ENCODE data around the gene TTC28. TPM values are rescaled to one million over a fixed set of nuclear protein-coding genes. Genes with fewer than 3 reads are reported as not detected.

TTC28 gene
- total and polyA plus RNA-seq, 2 donors (not counting 3 experiments of a cell fraction or from before 2014, with no cell fraction given): 16.5 to 51.1 TPM

DNA sequence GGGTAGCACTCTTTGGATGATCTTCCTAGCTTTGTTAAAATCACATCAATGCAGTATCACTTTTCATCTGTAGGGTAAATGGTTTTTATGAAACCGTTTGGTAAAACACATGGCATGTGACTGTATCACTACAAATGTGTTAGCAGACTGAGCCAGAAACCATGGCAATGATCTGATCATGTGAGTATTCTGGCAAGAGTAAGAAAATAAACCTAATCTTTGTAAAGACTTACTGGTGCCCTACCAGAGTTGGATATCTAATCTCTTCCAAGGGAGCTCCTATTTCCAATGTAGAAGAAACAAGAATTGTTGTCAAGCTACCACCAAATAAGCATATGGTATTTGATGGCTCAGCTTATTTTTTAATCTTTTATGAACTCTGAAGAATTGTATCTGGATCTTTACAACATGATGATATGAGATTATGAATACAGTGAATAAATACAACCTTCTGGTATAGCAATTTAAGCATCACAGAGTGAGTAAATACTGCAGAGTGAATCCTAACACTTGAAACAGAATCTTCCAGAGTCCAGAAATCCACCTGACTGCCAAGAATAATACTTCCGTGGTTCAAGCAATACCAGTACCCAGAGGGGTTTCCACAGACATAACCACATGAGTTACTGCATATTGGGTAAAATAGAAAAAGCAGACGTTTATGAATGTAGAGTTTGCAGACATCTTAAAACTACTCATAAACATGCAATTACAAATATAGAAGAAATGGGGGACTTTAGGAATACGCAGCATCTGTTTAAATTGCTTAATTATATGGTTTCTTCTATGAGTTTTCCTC lies 238.8 kb downstream of the TTC28 start:
- FAIRE-seq (no peak), DNase-seq (ENCODE audit: low read depth, low spot score) (peak; percentile 16)
- H3K9me3 ChIP-seq (replicated peaks; ENCODE audit: control insufficient read depth, insufficient read depth, low read length): no peaks in the 10 kb centered on the region
- peaks cover 3% of the 10 kb centered on the region for H4K20me1 ChIP-seq (replicated peaks; ENCODE audit: control insufficient read depth, extremely low read depth, insufficient read depth, low read length)
- H3K9me1 ChIP-seq (replicated peaks; ENCODE audit: control insufficient read depth, extremely low read depth, insufficient read depth, low read length): no peaks in the 10 kb centered on the region
- no peaks in the 10 kb centered on the region for H3K36me3 ChIP-seq (ENCODE audit: control insufficient read depth in 2 of 2, extremely low read depth in 1 of 2, insufficient read depth in 2 of 2, low read length in 2 of 2)
- ChIA-PET POLR2A (no interaction called here), CTCF (interaction anchor here (1.1 to 3.3 kb wide), 8 partner anchors 9 to 421 kb away, joined by 3 to 20 read pairs (median 4); no protein-coding TSS in a partner anchor)
- H3K27me3 ChIP-seq (ENCODE audit: control insufficient read depth in 2 of 2, insufficient read depth in 2 of 2, low read length in 2 of 2): no peaks in the 10 kb centered on the region
- no peak overlapping the region for H3K4me2 ChIP-seq (ENCODE audit: insufficient read depth, low read length)
- no peak overlapping the region for H3K27ac ChIP-seq (ENCODE audit: insufficient read depth, low read depth, low read length)
- no peak overlapping the region for H3K9ac ChIP-seq (replicated peaks; ENCODE audit: extremely low read depth, insufficient read depth, low read length)
- peaks cover 25% of the 10 kb centered on the region for H3K4me1 ChIP-seq (ENCODE audit: control insufficient read depth, extremely low read depth, insufficient read depth, low read length)
- no peak overlapping the region for H3K4me3 ChIP-seq (replicated peaks in 1 of 3; ENCODE audit: insufficient read depth in 1 of 3, low read depth in 1 of 3, low read length in 3 of 3)
- no peaks in the 10 kb centered on the region for H3K79me2 ChIP-seq (ENCODE audit: control insufficient read depth, insufficient read depth, low read length)
- BruUV-seq (replicated peaks): no TSS peak
- intact Hi-C loops (cut with micrococcal nuclease) (no loop called here), dilution Hi-C loops (cut with MboI; ENCODE audit: extremely low pct_ligation_motif_present, low sequenced_read_pairs) (no loop called here)
- H2AFZ ChIP-seq (ENCODE audit: low read depth, low read length): no peak overlapping the region
- no peak for TF ChIP-seq CTCF (IDR thresholded peaks at IDR 0.05; ENCODE audit: extremely low read depth in 1 of 2, insufficient read depth in 1 of 2, low read depth in 1 of 2, low read length in 2 of 2)
- no peak for TF ChIP-seq MAX (IDR thresholded peaks at IDR 0.05; ENCODE audit: insufficient read depth, insufficient read length)
- no peak for TF ChIP-seq MYC (IDR thresholded peaks at IDR 0.05; ENCODE audit: low read depth, low read length)
- no peak for TF ChIP-seq POLR2A (IDR thresholded peaks at IDR 0.05; ENCODE audit: low read depth, low read length)
- TF ChIP-seq POLR2AphosphoS5 (IDR thresholded peaks at IDR 0.05; ENCODE audit: insufficient read depth, low read depth, low read length): no peak
- TF ChIP-seq JUN (IDR thresholded peaks at IDR 0.05; ENCODE audit: borderline replicate concordance, insufficient read depth, insufficient read length, low read depth): no peak
- TF ChIP-seq FOS (IDR thresholded peaks at IDR 0.05; ENCODE audit: borderline replicate concordance, insufficient read depth, low read length): no peak
- TF ChIP-seq GATA2 (IDR thresholded peaks at IDR 0.05; ENCODE audit: insufficient read depth, insufficient read length, low read depth, low read length): no peak

Measured in endothelial cell of umbilical vein (primary cell).